H1 (cell line): Measurements from ENCODE around the gene CERS5. TPM values are rescaled to one million over a fixed set of nuclear protein-coding genes. Genes with fewer than 3 reads are reported as not detected.

Experiments
- CTCF ChIA-PET: fragments of 300-600 bp; sonication (Branson Sonifier 250); formaldehyde crosslinking; loops from one replicate; lab custom pipeline; 2021; ENCODE audit not compliant: partially characterized antibody; lab: Charles Lee
- POLR2A ChIA-PET: fragments of 300-600 bp; sonication (Branson Sonifier 250); formaldehyde crosslinking; loops from one replicate; lab custom pipeline; 2021; ENCODE audit warnings: inconsistent platforms; ENCODE audit not compliant: partially characterized antibody; lab: Charles Lee
- DNase-seq, 2 experiments: peaks; one replicate each; pipeline versions ENCODE4 v3.0.0 to v3.0.0-alpha.2; 2010 to 2022; ENCODE audit warnings: low spot score in 2 of 2, low read depth in 1 of 2, mixed read lengths in 1 of 2
- FAIRE-seq: peaks from 2 replicates; lab custom pipeline; 2011; peaks lifted over from hg19 to GRCh38; lab: Jason Lieb, UNC
- H2AFZ ChIP-seq: 2 replicates; pipeline ENCODE4 v1.8.1; 2012; ENCODE audit warnings: low read length, inconsistent platforms
- H2AK5ac ChIP-seq: 2 replicates; pipeline ENCODE4 v1.6.1; 2013; ENCODE audit warnings: low read depth, low read length
- H2BK120ac ChIP-seq: replicated peaks from 2 replicates; pipeline ENCODE3; 2013; ENCODE audit warnings: low read depth, low read length, inconsistent platforms
- H2BK12ac ChIP-seq: 2 replicates; pipeline ENCODE4 v1.6.1; 2013; ENCODE audit warnings: low read depth, low read length
- H2BK15ac ChIP-seq: 2 replicates; pipeline ENCODE4 v1.6.1; 2013; ENCODE audit warnings: low read length
- H2BK20ac ChIP-seq: 2 replicates; pipeline ENCODE4 v1.6.1; 2013; ENCODE audit warnings: low read length
- H2BK5ac ChIP-seq: 2 replicates; pipeline ENCODE4 v1.6.1; 2013; ENCODE audit warnings: low read depth, low read length
- H3K14ac ChIP-seq: 2 replicates; pipeline ENCODE4 v1.6.1; 2013; ENCODE audit warnings: inconsistent platforms; ENCODE audit not compliant: insufficient read length
- H3K18ac ChIP-seq: 2 replicates; pipeline ENCODE4 v1.6.1; 2013; ENCODE audit warnings: low read length; ENCODE audit errors: extremely low read depth
- H3K23ac ChIP-seq: 2 replicates; pipeline ENCODE4 v1.6.1; 2013; ENCODE audit warnings: inconsistent platforms; ENCODE audit not compliant: insufficient read length
- H3K23me2 ChIP-seq: 2 replicates; pipeline ENCODE4 v1.6.1; 2013; ENCODE audit warnings: low read depth, low read length
- H3K27ac ChIP-seq: 2 replicates; pipeline ENCODE4 v1.6.1; 2011; ENCODE audit warnings: low read depth, low read length, inconsistent platforms
- H3K27me3 ChIP-seq, 4 experiments: replicated peaks in 1 of 4; 1 replicate in 1 of 4; 2 replicates in 3 of 4; pipeline versions ENCODE4 v1.6.1 to v1.8.1; 2011 to 2013; ENCODE audit warnings: low read length in 3 of 4, mild to moderate bottlenecking in 3 of 4, inconsistent platforms in 2 of 4, mixed read lengths in 2 of 4, moderate library complexity in 1 of 4; ENCODE audit not compliant: control insufficient read depth in 3 of 4, insufficient read depth in 3 of 4; ENCODE audit errors: extremely low read depth in 1 of 4
- H3K36me3 ChIP-seq, 4 experiments: 2 replicates each; pipeline versions ENCODE4 v1.6.1 to v1.8.1; 2011 to 2013; ENCODE audit warnings: mild to moderate bottlenecking in 4 of 4, low read length in 3 of 4, moderate library complexity in 2 of 4, control low read depth in 1 of 4, inconsistent platforms in 1 of 4; ENCODE audit not compliant: insufficient read depth in 4 of 4, control insufficient read depth in 2 of 4
- H3K4ac ChIP-seq: replicated peaks from 2 replicates; pipeline ENCODE3; 2013; ENCODE audit warnings: low read length, low read depth, mixed read lengths, inconsistent platforms; ENCODE audit not compliant: insufficient read length
- H3K4me1 ChIP-seq, 4 experiments: replicated peaks in 1 of 4; 1 replicate in 1 of 4; 2 replicates in 3 of 4; pipeline versions ENCODE4 v1.6.1 to v1.8.1; 2011 to 2013; ENCODE audit warnings: low read length in 3 of 4, inconsistent platforms in 2 of 4, mixed read lengths in 1 of 4; ENCODE audit not compliant: insufficient read depth in 4 of 4, control insufficient read depth in 3 of 4
- H3K4me2 ChIP-seq, 2 experiments: 2 replicates each; pipeline versions ENCODE4 v1.6.1 to v1.8.1; 2011 to 2013; ENCODE audit warnings: low read depth in 2 of 2, low read length in 2 of 2, control low read depth in 1 of 2, inconsistent platforms in 1 of 2, mild to moderate bottlenecking in 1 of 2; ENCODE audit not compliant: insufficient read depth in 1 of 2
- H3K4me3 ChIP-seq, 4 experiments: fragments of 200-600, 300-600 bp in 1 of 4; sonication (generic), shearing (Covaris generic), sonication (Bioruptor Twin) in 1 of 4; 2 replicates each; pipeline versions ENCODE4 v1.5.1 to v1.8.1; 2011 to 2016; ENCODE audit warnings: low read length in 4 of 4, low read depth in 3 of 4, control low read depth in 2 of 4, inconsistent platforms in 2 of 4, mild to moderate bottlenecking in 2 of 4, mixed read lengths in 1 of 4, moderate library complexity in 1 of 4; ENCODE audit not compliant: insufficient read depth in 2 of 4; ENCODE audit errors: extremely low read depth in 1 of 4
- H3K56ac ChIP-seq: replicated peaks from 2 replicates; pipeline ENCODE3; 2013; ENCODE audit warnings: low read depth, mild to moderate bottlenecking, mixed read lengths, low read length, inconsistent platforms; ENCODE audit not compliant: insufficient read length
- H3K79me1 ChIP-seq: 2 replicates; pipeline ENCODE4 v1.6.1; 2013; ENCODE audit warnings: low read depth, low read length, control low read depth
- H3K79me2 ChIP-seq, 2 experiments: 2 replicates each; pipeline versions ENCODE4 v1.6.1 to v1.8.1; 2012 to 2013; ENCODE audit warnings: low read length in 2 of 2, mild to moderate bottlenecking in 2 of 2, inconsistent platforms in 1 of 2; ENCODE audit not compliant: insufficient read depth in 2 of 2, control insufficient read depth in 1 of 2
- H3K9ac ChIP-seq, 4 experiments: replicated peaks in 1 of 4; 1 replicate in 1 of 4; 2 replicates in 3 of 4; pipeline versions ENCODE4 v1.6.1 to v1.8.1; 2011 to 2013; ENCODE audit warnings: low read depth in 3 of 4, low read length in 3 of 4, control low read depth in 2 of 4, mild to moderate bottlenecking in 2 of 4, moderate library complexity in 2 of 4, inconsistent platforms in 1 of 4; ENCODE audit errors: extremely low read depth in 1 of 4
- H3K9me3 ChIP-seq, 2 experiments: 2 replicates each; pipeline versions ENCODE4 v1.6.1 to v1.8.1; 2012 to 2013; ENCODE audit warnings: mild to moderate bottlenecking in 2 of 2, moderate library complexity in 2 of 2, control low read depth in 1 of 2, inconsistent platforms in 1 of 2, low read depth in 1 of 2, low read length in 1 of 2, mixed read lengths in 1 of 2; ENCODE audit not compliant: insufficient read depth in 2 of 2
- H4K20me1 ChIP-seq, 2 experiments: replicated peaks in 1 of 2; 2 replicates each; pipeline versions ENCODE3 to v1.8.1; 2011 to 2013; ENCODE audit warnings: inconsistent platforms in 2 of 2, low read length in 2 of 2, mild to moderate bottlenecking in 1 of 2; ENCODE audit not compliant: insufficient read depth in 2 of 2, control insufficient read depth in 1 of 2
- H4K5ac ChIP-seq: 2 replicates; pipeline ENCODE4 v1.6.1; 2013; ENCODE audit warnings: low read length, low read depth, mixed read lengths, inconsistent platforms; ENCODE audit not compliant: insufficient read length
- H4K8ac ChIP-seq: 2 replicates; pipeline ENCODE4 v1.8.0; 2013; ENCODE audit warnings: mild to moderate bottlenecking, moderate library complexity, low read length, inconsistent platforms; ENCODE audit not compliant: insufficient read depth; ENCODE audit errors: extremely low read depth
- H4K91ac ChIP-seq: replicated peaks from 2 replicates; pipeline ENCODE3; 2013; ENCODE audit warnings: low read length, mixed read lengths, inconsistent platforms; ENCODE audit not compliant: insufficient read length
- BACH1 ChIP-seq: IDR thresholded peaks from 2 replicates; pipeline ENCODE4 v1.6.1; 2012; ENCODE audit warnings: low read length, improper control_type of control experiment
- CHD2 ChIP-seq: IDR thresholded peaks from 2 replicates; pipeline ENCODE4 v1.6.1; 2012; ENCODE audit warnings: low read length, improper control_type of control experiment
- FOSL1 ChIP-seq: IDR thresholded peaks from 2 replicates; pipeline ENCODE4 v1.6.1; 2011; ENCODE audit warnings: mild to moderate bottlenecking, low read depth, low read length, moderate library complexity; ENCODE audit not compliant: insufficient read depth
- KDM4A ChIP-seq: IDR thresholded peaks from one replicate; pipeline ENCODE4 v1.7.1; 2012; ENCODE audit warnings: low read depth, mild to moderate bottlenecking, moderate library complexity, low read length, inconsistent platforms; ENCODE audit not compliant: severe bottlenecking
- SAP30 ChIP-seq: fragments of 300-600 bp; sonication (generic); IDR thresholded peaks from 2 replicates; pipeline ENCODE4 v1.7.1; 2012; ENCODE audit warnings: low read length, moderate library complexity, mild to moderate bottlenecking, inconsistent platforms; ENCODE audit not compliant: insufficient read depth, insufficient replicate concordance
- SIX5 ChIP-seq: IDR thresholded peaks from 2 replicates; pipeline ENCODE4 v1.6.1; 2011; ENCODE audit warnings: mild to moderate bottlenecking, low read depth, low read length
- SUZ12 ChIP-seq: fragments of 200-600 bp; sonication (generic); IDR thresholded peaks from 2 replicates; pipeline ENCODE4 v1.6.1; 2012; ENCODE audit warnings: mild to moderate bottlenecking, inconsistent platforms, low read length, moderate library complexity, mixed read lengths
- WGBS, 2 experiments: shearing (Covaris generic) in 1 of 2; methylation state at CpG; one replicate each; pipeline versions ENCODE4 v1.1.6 to v1.1.7; 2013 to 2015; ENCODE audit warnings: low lambda C conversion rate in 2 of 2, mixed read lengths in 2 of 2, inconsistent platforms in 1 of 2, low coverage in 1 of 2, missing lambda C conversion rate in 1 of 2; ENCODE audit not compliant: insufficient replicate concordance in 2 of 2, insufficient coverage in 1 of 2, insufficient read length in 1 of 2; ENCODE audit errors: extremely low coverage in 1 of 2, missing lambda C conversion rate in 1 of 2; 5-methylcytosine and 5-hydroxymethylcytosine counted together
- polyA plus RNA-seq, 7 experiments: library from polyadenylated mRNA; depleted of rRNA in 3 of 7; stranded (reverse) in 5 of 7; unstranded in 2 of 7; fragments of >200 nt in 5 of 7; fragments of 200-250 nt in 2 of 7; gene quantifications; 1 replicate in 5 of 7; 2 replicates in 1 of 7; 4 replicates in 1 of 7; pipeline versions ENCODE4 v1.2.1 to v1.2.3, GENCODE V29; 2011 to 2013; ENCODE audit warnings: missing spikeins in 2 of 7, mixed read lengths in 2 of 7
- total RNA-seq: library from RNA; stranded (reverse); fragmentation: NEBNext Ultra II Directional; extraction: Animal tissue kit (Norgen Biotek cat#: 25700); gene quantifications from 2 replicates; pipeline ENCODE4 v1.2.1, GENCODE V29; 2021

Gene CERS5
- total and polyA plus RNA-seq, 2 of the 8 experiments (the other 6 are each of a cell fraction or from before 2014, with no cell fraction given), result 69.2 to 119 TPM

GRCh38 chr12:50083301-50083700 lies 83.9 kb downstream of the CERS5 start:
- no peak overlapping the region for H2BK15ac ChIP-seq
- H2AK5ac ChIP-seq, result no peak overlapping the region
- no peak overlapping the region for H2BK120ac ChIP-seq
- H3K14ac ChIP-seq, result no peak overlapping the region
- no peak overlapping the region for H3K4me2 ChIP-seq
- no peak overlapping the region for H2AFZ ChIP-seq
- H3K18ac ChIP-seq, result no peak overlapping the region
- peaks cover 0 to 22% of the 10 kb centered on the region in 2 experiments; a peak in 3 of 4 replicates for H3K79me2 ChIP-seq
- no peak overlapping the region for H4K91ac ChIP-seq
- H3K4me3 ChIP-seq, result no peak overlapping the region
- no peak overlapping the region for H2BK5ac ChIP-seq
- peaks cover 14 to 19% (median 18%) of the 10 kb centered on the region in 4 experiments for H3K36me3 ChIP-seq
- H2BK12ac ChIP-seq, result no peak overlapping the region
- no peaks in the 10 kb centered on the region; the same call in 1 of the 2 replicates for H3K79me1 ChIP-seq
- H3K4me1 ChIP-seq, result peaks cover 0 to 8% (median 5%) of the 10 kb centered on the region in 4 experiments; a peak in 3 of 7 replicates
- no peak overlapping the region for H3K23ac ChIP-seq
- H3K27ac ChIP-seq, result no peak overlapping the region
- H3K4ac ChIP-seq, result no peak overlapping the region
- H4K8ac ChIP-seq, result no peak overlapping the region
- H3K56ac ChIP-seq, result no peak overlapping the region
- POLR2A ChIA-PET, result interaction anchor here (1.1 to 25.0 kb wide), 6 partner anchors 8 to 84 kb away, joined by 3 to 457 read pairs (median 7); partner anchors contain the start of genes CERS5, COX14 and GPD1
- H4K20me1 ChIP-seq, result peaks cover 3 to 9% of the 10 kb centered on the region in 2 experiments
- H3K9ac ChIP-seq, result no peak overlapping the region
- CTCF ChIA-PET, result interaction anchor here (0.6 to 27.3 kb wide), 11 partner anchors 9 to 123 kb away, joined by 3 to 625 read pairs (median 4); partner anchors contain the start of genes CERS5, COX14 and GPD1
- peaks cover 0 to 15% (median 9%) of the 10 kb centered on the region in 4 experiments; a peak in 4 of 7 replicates for H3K27me3 ChIP-seq
- H3K9me3 ChIP-seq, result no peaks in the 10 kb centered on the region
- H3K23me2 ChIP-seq, result peaks cover 9% of the 10 kb centered on the region
- FAIRE-seq (no peak), DNase-seq (no peak)
- 94% methylated on average over 1 of the region's 1 CpG; no CpG with 5 or more reads in 1 of the 2 experiments for WGBS, 2 experiments
- H2BK20ac ChIP-seq, result no peak overlapping the region
- no peak overlapping the region for H4K5ac ChIP-seq
- TF ChIP-seq KDM4A, result no peak
- TF ChIP-seq SUZ12, result no peak
- TF ChIP-seq CHD2, result no peak
- no peak for TF ChIP-seq FOSL1
- TF ChIP-seq BACH1, result no peak
- TF ChIP-seq SAP30, result no peak
- TF ChIP-seq SIX5, result no peak
